HG02885 (cell line): ENCODE results near the gene MYT1.
"Not testable (repeated sequence)": the region's sequence is repeated elsewhere in the genome, so short reads cannot be mapped to it uniquely, and the experiment has no call there.

Experiments
- ATAC-seq: cut with Tn5 transposase; IDR thresholded peaks from one replicate; pipeline ENCODE4 v1.9.1; 2021; ENCODE audit warnings: mild to moderate bottlenecking; ENCODE audit not compliant: unreplicated experiment, poor library complexity

MYT1 gene

GRCh38 chr20:64164123-64164836 lies at the start of gene MYT1:
MYT1 (plus strand) TSS chr20:64164452; CDS start chr20:64198862, 34,410 bp downstream.
- no peak for ATAC-seq

DNA sequence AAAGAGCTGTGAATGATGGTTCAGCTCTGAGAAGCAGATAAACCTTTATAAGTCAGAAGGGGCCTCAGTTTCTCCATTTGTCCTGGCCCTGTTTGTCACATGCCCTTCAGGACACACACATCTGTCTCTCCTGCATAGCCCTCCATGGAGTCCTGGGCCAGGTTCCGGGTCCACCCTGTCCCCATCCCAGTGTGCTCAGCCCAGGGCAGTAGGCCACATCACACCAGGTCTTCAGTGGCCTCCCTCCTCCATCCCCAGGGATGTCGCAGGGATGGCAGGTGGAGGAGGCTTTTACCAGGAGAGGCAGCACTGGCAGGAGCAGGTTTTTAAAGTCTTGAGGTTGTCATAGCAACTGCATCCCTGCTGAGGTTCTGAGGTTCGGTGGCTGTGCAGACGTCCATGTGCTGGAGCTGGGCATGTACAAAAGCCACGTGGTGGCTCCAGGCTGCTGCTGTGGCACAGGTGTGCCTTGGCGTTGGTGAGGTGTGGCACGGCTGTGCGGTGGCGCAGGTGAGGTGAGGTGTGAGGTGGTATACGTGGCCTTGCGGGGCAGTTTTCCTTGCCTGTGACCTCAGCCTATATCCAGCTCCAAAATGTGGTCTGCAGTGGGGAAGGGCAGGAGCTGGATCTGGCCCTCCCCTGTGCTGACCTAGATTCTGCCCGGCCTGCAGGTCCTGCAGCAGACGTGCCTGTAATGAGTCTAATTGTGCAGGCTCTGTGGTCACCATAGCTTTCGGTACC lies 48.9 kb upstream of the MYT1 start:
- ATAC-seq: no peak

DNA sequence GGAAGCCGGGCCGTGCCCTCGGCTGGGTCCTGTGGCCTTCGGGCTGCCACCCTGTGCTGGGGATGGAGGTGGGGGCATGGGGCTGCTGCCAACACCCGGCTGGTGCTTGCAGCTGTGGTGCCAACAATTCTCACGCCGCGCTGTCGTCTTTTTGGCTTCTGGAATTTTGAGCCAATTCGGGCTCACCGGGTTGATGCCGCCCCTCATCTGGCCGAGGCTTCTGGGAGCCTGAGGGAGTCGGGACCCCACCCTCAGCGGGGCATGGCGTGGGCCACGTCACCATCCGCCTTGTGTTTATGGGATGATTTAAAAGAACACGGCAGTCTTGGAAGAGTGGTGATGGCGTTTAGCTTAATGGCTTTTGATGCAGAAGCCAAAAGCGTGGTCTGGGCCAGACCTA lies 48.2 kb upstream of the MYT1 start:
- no peak for ATAC-seq

DNA sequence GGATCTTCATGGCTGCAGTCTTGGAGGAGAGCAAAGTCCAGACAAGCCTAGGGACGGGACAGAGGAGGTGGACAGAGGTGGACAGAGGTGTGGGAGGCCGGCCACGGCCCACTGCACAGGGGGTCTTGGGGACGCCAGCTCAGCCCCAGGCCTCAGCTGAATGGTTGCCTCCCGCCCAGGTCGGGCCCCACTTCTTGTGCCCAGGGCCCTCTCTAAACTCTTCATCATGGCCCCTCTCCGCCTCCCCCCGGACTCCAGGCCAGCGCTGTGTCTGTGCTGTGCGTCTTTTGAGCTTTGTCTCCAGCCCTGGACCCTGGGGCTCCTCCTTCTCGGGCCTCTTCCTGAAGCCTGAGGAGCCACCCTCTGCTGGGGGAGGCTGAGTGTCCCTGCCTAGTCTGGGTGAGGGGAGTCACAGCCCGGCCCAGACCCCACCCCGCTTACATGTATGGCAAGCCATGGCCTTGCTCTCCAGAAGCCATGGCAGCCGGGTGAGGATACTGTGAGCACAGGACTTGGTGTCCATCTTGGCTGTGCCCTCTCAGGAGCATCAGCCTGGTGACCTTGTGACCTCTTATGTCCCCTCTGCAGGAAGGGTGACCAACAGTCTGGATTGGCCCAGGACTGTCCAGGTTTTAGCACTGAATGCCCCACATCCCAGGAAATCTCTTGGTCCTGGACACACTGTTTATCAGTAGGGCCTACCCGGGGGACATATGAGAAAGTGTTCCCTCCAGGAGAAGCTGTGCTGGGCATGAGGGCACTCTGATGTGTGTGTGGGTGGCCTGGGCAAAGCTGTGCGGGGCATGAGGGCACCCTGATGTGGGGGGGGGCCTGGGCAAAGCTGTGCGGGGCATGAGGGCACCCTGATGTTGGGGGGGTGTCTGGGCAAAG lies 47.5 kb upstream of the MYT1 start:
- ATAC-seq: no peak

DNA sequence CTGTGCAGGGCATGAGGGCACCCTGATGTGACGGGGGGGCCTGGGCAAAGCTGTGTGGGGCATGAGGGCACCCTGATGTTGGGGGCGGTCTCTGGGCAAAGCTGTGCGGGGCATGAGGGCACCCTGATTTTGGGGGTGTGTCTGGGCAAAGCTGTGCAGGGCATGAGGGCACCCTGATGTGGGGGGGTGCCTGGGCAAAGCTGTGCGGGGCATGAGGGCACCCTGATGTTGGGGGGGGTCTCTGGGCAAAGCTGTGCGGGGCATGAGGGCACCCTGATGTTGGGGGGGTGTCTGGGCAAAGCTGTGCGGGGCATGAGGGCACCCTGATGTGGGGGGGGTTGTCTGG lies 46.8 kb upstream of the MYT1 start:
- not testable (repeated sequence) for ATAC-seq

GRCh38 chr20:64119301-64119680 lies 45.0 kb upstream of the MYT1 start:
- no peak for ATAC-seq

- no peak for ATAC-seq
These were observed 44.4 kb upstream of the MYT1 start for GRCh38 chr20:64119681-64120341.

GRCh38 chr20:64121586-64121985 lies 42.7 kb upstream of the MYT1 start:
- ATAC-seq: no peak

DNA sequence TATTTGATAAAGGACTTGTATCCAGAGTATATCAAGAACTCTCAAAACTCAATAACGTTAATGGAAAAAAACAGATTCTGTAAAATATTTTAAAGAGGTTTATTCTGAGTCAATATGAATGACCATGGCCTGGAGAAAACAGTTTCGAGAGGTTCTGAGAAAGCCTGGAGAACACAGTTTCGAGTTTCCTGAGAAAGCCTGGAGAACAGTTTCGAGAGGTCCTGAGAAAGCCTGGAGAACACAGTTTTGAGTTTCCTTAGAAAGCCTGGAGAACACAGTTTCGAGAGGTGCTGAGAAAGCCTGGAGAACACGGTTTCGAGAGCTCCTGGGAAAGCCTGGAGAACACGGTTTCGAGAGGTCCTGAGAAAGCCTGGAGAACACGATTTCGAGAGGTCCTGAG lies 41.3 kb upstream of the MYT1 start:
- not testable (repeated sequence) for ATAC-seq

- not testable (repeated sequence) for ATAC-seq
These were observed 40.7 kb upstream of the MYT1 start for GRCh38 chr20:64123517-64123916.

DNA sequence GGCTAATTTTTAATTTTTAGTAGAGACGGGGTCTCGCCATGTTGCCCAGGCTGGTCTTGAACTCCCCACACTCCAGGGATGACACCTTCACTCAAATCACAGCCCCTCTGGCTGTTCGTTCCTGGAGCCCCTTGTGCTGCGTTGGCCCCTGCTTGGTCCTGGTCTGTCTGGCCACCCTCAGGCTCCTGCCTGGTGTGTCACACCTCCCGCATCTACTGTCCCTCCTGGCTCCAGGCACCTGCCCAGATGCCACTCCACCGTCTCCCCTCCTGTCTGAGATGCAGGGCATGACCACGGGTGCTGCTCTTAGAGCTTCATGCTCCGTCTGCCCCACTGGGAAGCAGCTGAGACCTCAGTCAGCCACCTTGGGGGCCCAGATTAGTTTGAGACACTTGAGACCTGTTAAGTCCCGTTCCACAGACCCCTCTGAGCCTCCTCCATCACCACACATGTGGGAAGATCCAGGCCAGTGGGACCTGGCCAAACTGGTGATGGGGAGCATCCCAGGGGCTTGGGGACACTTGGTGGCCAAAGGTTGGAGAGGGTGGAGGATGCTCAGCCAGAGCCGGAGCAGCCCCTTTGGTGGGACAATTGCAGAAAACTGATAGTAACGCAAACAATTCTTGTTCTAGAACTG lies 35.0 kb upstream of the MYT1 start:
- ATAC-seq: no peak

DNA sequence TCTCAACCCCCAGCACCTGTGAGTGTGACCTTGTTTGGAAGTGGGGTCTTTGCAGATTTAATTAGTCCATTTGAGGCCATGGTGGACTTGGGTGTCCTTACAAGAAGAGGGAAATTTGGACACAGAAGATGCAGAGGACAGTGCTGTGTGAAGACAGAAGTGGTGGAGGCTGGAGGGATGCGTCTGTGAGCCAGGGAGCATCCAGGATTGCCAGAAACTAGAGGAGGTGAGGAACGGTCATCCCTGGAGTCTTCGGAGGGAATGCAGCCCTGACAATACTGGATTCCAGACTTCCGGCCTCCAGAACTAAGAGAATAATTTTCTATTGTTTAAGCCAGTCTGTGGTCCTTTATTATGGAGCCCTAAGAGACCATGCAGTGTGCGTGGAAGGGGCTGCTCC lies 34.0 kb upstream of the MYT1 start:
- no peak for ATAC-seq

DNA sequence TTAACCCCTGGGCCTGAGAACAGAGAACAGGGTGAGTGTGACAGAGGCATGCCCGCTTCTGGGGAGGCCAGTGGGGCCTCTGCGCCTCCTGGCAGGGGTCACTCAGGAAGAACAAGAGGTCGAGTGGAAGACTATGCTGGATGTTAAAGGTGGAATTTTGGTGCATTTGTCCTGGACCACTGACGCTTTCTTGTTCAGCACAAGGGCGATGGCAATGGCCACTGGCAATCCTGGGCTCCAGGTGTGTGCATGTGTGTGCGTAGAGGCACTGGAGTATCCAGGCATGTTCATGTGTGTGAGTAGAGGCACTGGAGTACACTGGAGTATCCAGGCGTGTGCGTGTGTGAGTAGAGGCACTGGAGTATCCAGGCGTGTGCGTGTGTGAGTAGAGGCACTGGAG lies 33.4 kb upstream of the MYT1 start:
- ATAC-seq: no peak

DNA sequence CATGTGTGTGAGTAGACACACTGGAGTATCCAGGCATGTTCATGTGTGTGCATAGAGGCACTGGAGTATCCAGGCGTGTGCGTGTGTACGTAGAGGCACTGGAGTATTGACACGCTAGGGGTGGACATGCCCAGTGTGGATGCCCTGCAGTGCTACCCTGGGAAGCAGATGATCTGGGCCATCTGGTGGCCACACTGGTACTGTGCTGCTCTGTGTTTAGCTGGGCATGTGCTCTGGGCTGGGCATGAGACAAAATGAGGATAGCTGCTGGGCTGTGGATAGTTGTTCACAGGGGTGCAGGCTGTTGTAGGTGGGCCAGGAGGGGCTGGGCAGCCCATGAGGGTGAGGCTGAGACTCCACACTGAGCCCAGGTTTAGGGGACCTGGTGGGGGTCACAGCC lies 32.8 kb upstream of the MYT1 start:
- no peak for ATAC-seq

- no peak for ATAC-seq
These were observed 30.3 kb upstream of the MYT1 start for GRCh38 chr20:64133951-64134407.

GRCh38 chr20:64134744-64135143 lies 29.5 kb upstream of the MYT1 start:
- ATAC-seq: not testable (repeated sequence)

GRCh38 chr20:64136004-64136710 lies 28.1 kb upstream of the MYT1 start:
- ATAC-seq: no peak

DNA sequence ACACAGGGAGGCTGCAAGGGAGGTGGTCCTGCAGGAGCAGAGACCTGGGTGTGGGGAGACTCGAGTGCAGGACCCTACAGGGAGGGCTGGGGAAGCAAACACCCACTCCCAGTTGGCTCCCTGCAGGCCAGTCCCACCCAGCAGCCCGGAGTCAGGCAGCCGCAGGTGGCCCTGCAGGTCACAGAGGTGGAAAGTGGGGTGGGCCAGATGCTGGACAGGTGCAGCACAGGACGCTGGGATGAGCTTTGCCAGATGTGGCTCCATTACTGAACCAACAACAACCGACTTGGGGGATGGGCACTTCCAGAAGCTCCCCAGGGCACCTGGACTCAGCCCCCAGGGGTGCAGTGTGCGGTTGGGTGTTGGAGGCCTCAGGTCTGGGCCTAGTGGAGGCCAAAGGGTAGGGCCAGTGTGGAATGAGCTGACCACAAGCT lies 26.6 kb upstream of the MYT1 start:
- no peak for ATAC-seq

DNA sequence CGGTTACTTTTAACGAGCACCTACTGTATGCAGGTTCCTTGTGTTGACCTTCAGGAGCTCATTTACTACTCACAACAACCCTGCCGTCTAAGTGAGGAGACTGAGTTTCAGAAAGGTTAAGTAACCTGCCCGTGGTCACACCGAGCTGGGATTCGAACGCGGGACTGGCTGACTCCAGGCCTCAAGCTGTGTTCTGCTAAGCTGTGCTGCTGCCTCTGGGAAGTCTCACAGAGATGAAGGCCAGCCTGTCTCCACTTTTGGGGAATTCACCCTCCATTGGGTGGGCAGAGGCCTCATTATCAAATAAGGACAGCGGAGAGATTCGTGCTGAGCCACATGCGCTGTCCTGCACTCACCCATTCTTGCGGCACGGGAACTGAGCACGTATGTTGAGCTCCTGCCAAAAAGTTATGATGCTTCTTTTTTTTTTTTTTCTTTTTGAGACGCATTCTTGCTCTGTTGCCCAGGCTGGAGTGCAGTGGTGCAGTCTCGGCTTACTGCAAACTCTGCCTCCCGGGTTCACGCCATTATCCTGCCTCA lies 25.9 kb upstream of the MYT1 start:
- no peak for ATAC-seq
